Motor neuron (in vitro differentiated cells): ENCODE data around the gene WDR55. TPM values are rescaled to one million over a fixed set of nuclear protein-coding genes. Genes with fewer than 3 reads are reported as not detected.
"Not testable (repeated sequence)": the region's sequence is repeated elsewhere in the genome, so short reads cannot be mapped to it uniquely, and the experiment has no call there.

Source experiments
- ATAC-seq, 8 experiments: fragments of 200-7000 bp; cut with Tn5 transposase; replicated peaks in 6 of 8; 2 replicates each; pipeline ENCODE4 v1.8.0; 2021; ENCODE audit warnings: mild to moderate bottlenecking in 8 of 8, moderate library complexity in 8 of 8
- H3K27ac ChIP-seq, 2 donors: fragments of 250-450 bp; sonication (Bioruptor Pico); 2 replicates each; pipeline ENCODE4 v1.9.0; 2021; ENCODE audit warnings: antibody characterized with exemption in 2 of 2, mild to moderate bottlenecking in 2 of 2, moderate library complexity in 1 of 2
- H3K4me1 ChIP-seq, 2 donors: fragments of 250-450 bp; sonication (Bioruptor Pico); replicated peaks in 1 of 2; 2 replicates each; pipeline ENCODE4 v1.6.1; 2021; ENCODE audit warnings: antibody characterized with exemption in 2 of 2, mild to moderate bottlenecking in 2 of 2, moderate library complexity in 1 of 2
- H3K4me3 ChIP-seq, 5 donors: fragments of 250-450 bp; sonication (Bioruptor Pico); 2 replicates each; pipeline ENCODE4 v1.9.0; 2021; ENCODE audit warnings: antibody characterized with exemption in 5 of 5, mild to moderate bottlenecking in 5 of 5, moderate library complexity in 4 of 5
- WGBS, 10 experiments: fragments of 450-650 bp; shearing (Covaris generic); methylation state at CpG; one replicate each; pipeline ENCODE4 v1.0.0; 2022; 5-methylcytosine and 5-hydroxymethylcytosine counted together
- in situ Hi-C, 9 experiments: fragments of 400-800 bp; cut with MboI; loops; one replicate each; pipeline ENCODE4 v1.15.0; 2021; ENCODE audit warnings: low sequenced_read_pairs in 9 of 9, low pct_unique_long_range_greater_than_20kb in 2 of 9; ENCODE audit not compliant: unreplicated experiment in 9 of 9
- total RNA-seq, 8 experiments: library from RNA; unstranded; fragments of 300-600 nt; gene quantifications; 2 replicates each; pipeline versions ENCODE4 v1.2.3 to v1.2.4, GENCODE V29; 2022

WDR55 gene
- total RNA-seq, 8 experiments from 2014 or later, result 9.9 to 29.8 (median 15.1) TPM

GRCh38 chr5:140720738-140721137, 56.0 kb downstream of the WDR55 start:
- H3K4me1 ChIP-seq, H3K27ac ChIP-seq, H3K4me3 ChIP-seq, in situ Hi-C loops, ATAC-seq: not testable (repeated sequence)
- WGBS, 10 experiments, result 0 to 100% (median 53%) methylated on average over 1 to 6 of the region's 6 CpGs; no CpG with 5 or more reads in 2 of the 10 experiments

GRCh38 chr5:140721395-140721794, 56.7 kb downstream of the WDR55 start:
- ATAC-seq, in situ Hi-C loops: not testable (repeated sequence)
- WGBS, 10 experiments, result 71 to 100% (median 89%) methylated on average over 1 to 5 of the region's 5 CpGs; no CpG with 5 or more reads in 3 of the 10 experiments

More at GRCh38 chr5:140721395-140721794, 56.7 kb downstream of the WDR55 start:
- H3K27ac ChIP-seq, H3K4me3 ChIP-seq, H3K4me1 ChIP-seq: not testable (repeated sequence)

Other genes starting within 250 kb of the WDR55 start
- gene EIF4EBP3, start 117.2 kb upstream of the WDR55 start, total RNA-seq, result 1 to 10 TPM; 1.2 to 7.8 (median 4.3) TPM
- gene SRA1, start 107.4 kb upstream of the WDR55 start, total RNA-seq, result 10 to 100 TPM; 29.1 to 97.6 (median 47.4) TPM
- 10 to 100 TPM; 15.7 to 81.1 (median 33.9) TPM for gene APBB3, start 100.3 kb upstream of the WDR55 start, total RNA-seq
- 10 to 100 TPM; 13.1 to 64.1 (median 34.1) TPM for gene SLC35A4, start 100.1 kb upstream of the WDR55 start, total RNA-seq
- 10 to 100 TPM in 2 of 8 experiments, 1 to 10 TPM in 2, under 1 TPM in 4; 0.11 to 13.4 (median 1.4) TPM for gene CD14, start 31.7 kb upstream of the WDR55 start, total RNA-seq
- gene TMCO6, start 25.5 kb upstream of the WDR55 start, total RNA-seq, result 10 to 100 TPM in 6 of 8 experiments, 1 to 10 TPM in 2; 7.9 to 25.6 (median 11.9) TPM
- gene NDUFA2, start 17.3 kb upstream of the WDR55 start, total RNA-seq, result 100 to 1,000 TPM in 5 of 8 experiments, 10 to 100 TPM in 3; 93.1 to 149 (median 106) TPM
- 100 to 1,000 TPM in 7 of 8 experiments, 10 to 100 TPM in 1; 92.2 to 153 (median 116) TPM for gene IK, start 17.1 kb upstream of the WDR55 start, total RNA-seq
- 1 to 10 TPM in 1 of 8 experiments, under 1 TPM in 3, not detected in 4; 0.43 to 1.0 (median 0.46) TPM for gene DND1, start 8.7 kb downstream of the WDR55 start, total RNA-seq
- gene HARS1, start 26.5 kb downstream of the WDR55 start, total RNA-seq, result 100 to 1,000 TPM in 2 of 8 experiments, 10 to 100 TPM in 6; 53.1 to 102 (median 77.0) TPM
- 10 to 100 TPM; 21.4 to 45.7 (median 32.6) TPM for gene HARS2, start 26.6 kb downstream of the WDR55 start, total RNA-seq
- gene ZMAT2, start 35.5 kb downstream of the WDR55 start, total RNA-seq, result 10 to 100 TPM; 55.0 to 93.8 (median 73.5) TPM
- gene PCDHA1, start 121.2 kb downstream of the WDR55 start, total RNA-seq, result 1 to 10 TPM in 1 of 8 experiments, under 1 TPM in 7; 0.22 to 1.7 (median 0.68) TPM
- 1 to 10 TPM in 5 of 8 experiments, under 1 TPM in 2, not detected in 1; 0.13 to 6.8 (median 1.5) TPM for gene PCDHA2, start 129.9 kb downstream of the WDR55 start, total RNA-seq
- gene PCDHA3, start 136.2 kb downstream of the WDR55 start, total RNA-seq, result 1 to 10 TPM in 5 of 8 experiments, under 1 TPM in 2, not detected in 1; 0.63 to 5.8 (median 1.6) TPM
- 10 to 100 TPM in 5 of 8 experiments, 1 to 10 TPM in 1, under 1 TPM in 2; 0.05 to 50.8 (median 14.1) TPM for gene PCDHA4, start 142.2 kb downstream of the WDR55 start, total RNA-seq
- 1 to 10 TPM in 5 of 8 experiments, under 1 TPM in 2, not detected in 1; 0.24 to 3.1 (median 2.2) TPM for gene PCDHA5, start 156.7 kb downstream of the WDR55 start, total RNA-seq
- 10 to 100 TPM in 1 of 8 experiments, 1 to 10 TPM in 4, under 1 TPM in 3; 0.15 to 24.3 (median 2.0) TPM for gene PCDHA6, start 163.1 kb downstream of the WDR55 start, total RNA-seq
- gene PCDHA7, start 169.4 kb downstream of the WDR55 start, total RNA-seq, result 1 to 10 TPM in 5 of 8 experiments, under 1 TPM in 3; 0.05 to 5.3 (median 1.7) TPM
- 1 to 10 TPM in 5 of 8 experiments, under 1 TPM in 1, not detected in 2; 0.31 to 3.2 (median 2.2) TPM for gene PCDHA8, start 176.3 kb downstream of the WDR55 start, total RNA-seq
- gene PCDHA9, start 183.5 kb downstream of the WDR55 start, total RNA-seq, result 1 to 10 TPM in 4 of 8 experiments, under 1 TPM in 4; 0.05 to 6.2 (median 0.93) TPM
- 1 to 10 TPM in 6 of 8 experiments, under 1 TPM in 2; 0.10 to 8.1 (median 2.0) TPM for gene PCDHA10, start 191.0 kb downstream of the WDR55 start, total RNA-seq
- gene PCDHA11, start 204.1 kb downstream of the WDR55 start, total RNA-seq, result 1 to 10 TPM in 5 of 8 experiments, under 1 TPM in 2, not detected in 1; 0.31 to 6.3 (median 5.2) TPM
- gene PCDHA12, start 210.4 kb downstream of the WDR55 start, total RNA-seq, result 10 to 100 TPM in 2 of 8 experiments, 1 to 10 TPM in 3, under 1 TPM in 2, not detected in 1; 0.13 to 22.5 (median 7.4) TPM
- gene PCDHA13, start 217.2 kb downstream of the WDR55 start, total RNA-seq, result 10 to 100 TPM in 2 of 8 experiments, 1 to 10 TPM in 3, under 1 TPM in 2, not detected in 1; 0.21 to 13.2 (median 2.3) TPM